ENCODE results near the gene ZSWIM9. TPM values are rescaled to one million over a fixed set of nuclear protein-coding genes. Genes with fewer than 3 reads are reported as not detected.

Gene ZSWIM9
- total and polyA plus RNA-seq, 11 donors: 2.2 to 7.7 (median 6.2) TPM

DNA sequence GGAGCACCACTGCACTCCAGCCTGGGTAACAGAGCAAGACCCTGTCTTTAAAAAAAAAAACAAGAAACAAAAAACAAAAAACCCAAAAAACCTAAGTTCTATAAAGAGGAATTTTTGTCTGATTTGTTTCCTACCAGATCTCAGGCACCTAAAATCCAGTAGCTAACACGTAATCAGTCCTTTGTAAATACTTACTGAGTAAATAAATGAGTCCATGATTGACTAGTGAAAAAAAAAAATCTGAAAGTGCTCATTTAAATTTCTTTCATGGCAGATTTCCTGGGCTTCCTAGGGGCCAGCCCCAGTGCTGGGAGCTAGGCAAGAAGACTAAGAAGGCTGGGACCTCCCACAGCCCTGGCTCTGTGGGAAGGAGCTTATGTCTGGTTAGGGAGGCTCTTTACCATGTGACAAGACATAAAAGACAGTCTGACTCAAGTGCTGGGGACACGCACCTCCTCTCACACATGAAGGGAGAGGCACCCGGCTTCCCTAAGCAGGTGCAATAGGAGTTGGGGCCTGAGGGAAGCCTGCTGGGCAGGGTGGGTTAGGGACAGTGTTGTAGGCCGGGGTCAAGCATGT, 22.8 kb upstream of the ZSWIM9 start:
- H3K9me3 ChIP-seq: no peaks in the 10 kb centered on the region
- intact Hi-C loops (cut with DNase I): no loop called here
- TF ChIP-seq POLR2A (IDR thresholded peaks at IDR 0.05): no peak
- TF ChIP-seq, protein P1, sequence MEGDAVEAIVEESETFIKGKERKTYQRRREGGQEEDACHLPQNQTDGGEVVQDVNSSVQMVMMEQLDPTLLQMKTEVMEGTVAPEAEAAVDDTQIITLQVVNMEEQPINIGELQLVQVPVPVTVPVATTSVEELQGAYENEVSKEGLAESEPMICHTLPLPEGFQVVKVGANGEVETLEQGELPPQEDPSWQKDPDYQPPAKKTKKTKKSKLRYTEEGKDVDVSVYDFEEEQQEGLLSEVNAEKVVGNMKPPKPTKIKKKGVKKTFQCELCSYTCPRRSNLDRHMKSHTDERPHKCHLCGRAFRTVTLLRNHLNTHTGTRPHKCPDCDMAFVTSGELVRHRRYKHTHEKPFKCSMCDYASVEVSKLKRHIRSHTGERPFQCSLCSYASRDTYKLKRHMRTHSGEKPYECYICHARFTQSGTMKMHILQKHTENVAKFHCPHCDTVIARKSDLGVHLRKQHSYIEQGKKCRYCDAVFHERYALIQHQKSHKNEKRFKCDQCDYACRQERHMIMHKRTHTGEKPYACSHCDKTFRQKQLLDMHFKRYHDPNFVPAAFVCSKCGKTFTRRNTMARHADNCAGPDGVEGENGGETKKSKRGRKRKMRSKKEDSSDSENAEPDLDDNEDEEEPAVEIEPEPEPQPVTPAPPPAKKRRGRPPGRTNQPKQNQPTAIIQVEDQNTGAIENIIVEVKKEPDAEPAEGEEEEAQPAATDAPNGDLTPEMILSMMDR (IDR thresholded peaks at IDR 0.05): no peak
- ATAC-seq (no peak), DNase-seq (no peak)
- H3K27ac ChIP-seq: no peak overlapping the region
- H3K36me3 ChIP-seq: peaks cover 0 to 54% (median 3%) of the 10 kb centered on the region in 9 donors
- H3K4me1 ChIP-seq: no peaks in the 10 kb centered on the region
- no peak overlapping the region for H3K4me3 ChIP-seq
- WGBS, 4 donors: 84 to 94% (median 93%) methylated on average over 4 of the region's 4 CpGs
- H3K27me3 ChIP-seq: no peaks in the 10 kb centered on the region

DNA sequence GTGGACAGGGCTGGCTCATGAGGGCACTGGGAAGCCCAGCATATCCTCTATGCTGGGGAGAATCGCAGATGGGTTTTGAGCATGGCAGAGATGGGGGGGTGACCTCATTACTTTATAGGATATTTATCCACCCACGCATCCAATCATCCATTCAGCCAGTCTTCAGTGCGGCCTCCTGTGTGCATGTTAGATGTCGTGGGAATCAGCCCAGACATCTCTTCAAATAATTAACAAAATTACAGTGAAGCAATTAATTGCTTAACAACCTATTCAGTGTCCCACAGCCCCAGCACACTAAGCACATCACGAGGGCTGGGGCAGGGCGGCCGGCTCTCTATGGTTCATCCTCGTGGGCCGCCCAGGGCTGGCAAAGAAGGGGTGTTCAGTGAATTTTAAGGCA, 21.9 kb upstream of the ZSWIM9 start:
- DNase-seq (no peak), ATAC-seq (no peak)
- 90 to 97% (median 94%) methylated on average over 9 of the region's 9 CpGs for WGBS, 4 donors
- TF ChIP-seq, protein P1 (IDR thresholded peaks at IDR 0.05): no peak
- intact Hi-C loops (cut with DNase I): no loop called here
- H3K4me1 ChIP-seq: no peaks in the 10 kb centered on the region
- no peaks in the 10 kb centered on the region for H3K27me3 ChIP-seq
- H3K27ac ChIP-seq: no peak overlapping the region
- no peak overlapping the region for H3K4me3 ChIP-seq
- H3K9me3 ChIP-seq: no peaks in the 10 kb centered on the region
- peaks cover 0 to 48% (median 0%) of the 10 kb centered on the region in 9 donors for H3K36me3 ChIP-seq

DNA sequence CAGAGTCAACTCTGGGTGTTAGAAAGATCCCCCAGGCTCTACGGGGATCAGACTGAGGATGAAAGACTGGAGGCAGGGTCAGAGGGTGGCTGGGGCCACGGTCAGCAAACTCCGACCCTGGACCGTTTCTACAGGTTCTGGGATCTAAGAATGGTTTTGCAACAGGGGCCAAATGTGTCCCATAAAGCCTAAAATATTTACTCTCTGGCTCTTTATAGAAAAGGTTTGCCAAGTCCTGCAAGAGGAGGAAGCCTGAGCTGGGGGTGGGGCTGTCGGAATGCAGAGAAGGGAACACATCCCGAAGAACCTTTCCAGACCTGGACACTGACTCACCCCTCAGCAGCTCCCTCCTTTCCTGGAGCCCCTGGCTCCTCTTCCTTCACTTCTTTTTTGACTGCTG, 21.1 kb upstream of the ZSWIM9 start:
- WGBS, 4 donors: 80 to 90% (median 85%) methylated on average over 6 of the region's 6 CpGs
- Histone ChIP-seq H3K4me3 (no peak overlapping the region), H3K27me3 (no peaks in the 10 kb centered on the region), H3K4me1 (no peaks in the 10 kb centered on the region), H3K9me3 (no peaks in the 10 kb centered on the region), H3K36me3 (peaks cover 0 to 44% (median 0%) of the 10 kb centered on the region in 9 donors), H3K27ac (peak overlapping the region in 1 of 12 donors; percentile 26)
- intact Hi-C loops (cut with DNase I): no loop called here
- ATAC-seq (no peak), DNase-seq (no peak)
- TF ChIP-seq, protein P1 (IDR thresholded peaks at IDR 0.05): no peak
- no peak for TF ChIP-seq POLR2A (IDR thresholded peaks at IDR 0.05)

DNA sequence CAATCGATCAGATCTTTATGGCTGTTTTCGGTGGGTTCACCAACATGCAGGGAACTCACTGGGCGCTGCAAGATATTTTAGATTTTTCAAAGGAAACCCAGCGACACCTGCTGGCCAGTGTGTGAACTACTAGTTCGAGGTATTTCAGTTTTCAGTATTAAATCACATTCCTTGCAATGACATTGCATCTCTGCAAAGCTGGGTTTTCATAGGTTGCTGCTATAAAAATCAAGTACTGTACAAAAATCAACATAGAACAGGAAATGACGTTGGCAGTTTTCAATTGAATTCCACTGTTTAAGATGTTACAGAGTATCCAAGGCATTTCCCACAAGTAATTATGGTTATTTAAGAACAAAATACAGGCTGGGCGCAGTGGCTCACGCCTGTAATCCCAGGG, 17.9 kb upstream of the ZSWIM9 start:
- H3K4me3 ChIP-seq: no peak overlapping the region
- intact Hi-C loops (cut with DNase I): loop anchor here in 9 of 10 donors (1.0 to 2.0 kb wide), 3 partner anchors 45 to 189 kb away; no protein-coding TSS in a partner anchor
- H3K27me3 ChIP-seq: no peaks in the 10 kb centered on the region
- peak in 4 of 5 donors; percentile 44 to 61 (median 46) for DNase-seq
- ATAC-seq: peak in 3 of 4 donors; percentile 49 to 60 (median 55)
- TF ChIP-seq POLR2A (IDR thresholded peaks at IDR 0.05): no peak
- TF ChIP-seq, protein P1 (IDR thresholded peaks at IDR 0.05): peak; percentile 78 to 91 (median 86)
- H3K9me3 ChIP-seq: no peaks in the 10 kb centered on the region
- H3K4me1 ChIP-seq: no peaks in the 10 kb centered on the region
- H3K36me3 ChIP-seq: peaks cover 0 to 39% (median 0%) of the 10 kb centered on the region in 9 donors
- WGBS, 4 donors: 20 to 37% (median 30%) methylated on average over 8 of the region's 8 CpGs
- H3K27ac ChIP-seq: peak overlapping the region in 2 of 12 donors; percentile 28 to 40

Data from heart left ventricle (tissue), 16 donors.